HEK293T (cell line): Measurements from ENCODE around the gene ELP5.
A peak's percentile ranks its signal among the peaks of the same experiment; 100 is the strongest.

ENCODE experiments used
- CTCF ChIA-PET: fragments of 350-600 bp; formaldehyde crosslinking; extraction: SDS; loops from one replicate; lab custom pipeline; 2021; ENCODE audit warnings: antibody characterized with exemption, inconsistent platforms; lab: Yijun Ruan, JAX
- POLR2A ChIA-PET: fragments of 350-600 bp; formaldehyde crosslinking; extraction: SDS; loops from one replicate; lab custom pipeline; 2020; ENCODE audit warnings: antibody characterized with exemption, inconsistent platforms; lab: Yijun Ruan, JAX
- DNase-seq: peaks from one replicate; pipeline ENCODE4 v3.0.0; 2012; ENCODE audit warnings: mixed read lengths; ENCODE audit errors: extremely low spot score
- ARNT ChIP-seq: fragments of 450-650 bp; IDR thresholded peaks from 2 replicates; pipeline ENCODE4 v1.6.1; 2017; ENCODE audit warnings: mild to moderate bottlenecking
- BHLHE40 ChIP-seq: fragments of 450-650 bp; IDR thresholded peaks from 2 replicates; pipeline ENCODE4 v1.6.1; 2016; ENCODE audit warnings: mild to moderate bottlenecking, moderate library complexity, borderline replicate concordance
- CTBP1 ChIP-seq: fragments of 450-650 bp; IDR thresholded peaks from 2 replicates; pipeline ENCODE4 v1.6.1; 2016; ENCODE audit warnings: borderline replicate concordance
- ELF4 ChIP-seq: fragments of 450-650 bp; IDR thresholded peaks from 2 replicates; pipeline ENCODE4 v1.6.1; 2017; ENCODE audit warnings: antibody characterized with exemption
- FOXK2 ChIP-seq: fragments of 450-650 bp; IDR thresholded peaks from 2 replicates; pipeline ENCODE4 v1.6.1; 2016; ENCODE audit warnings: mild to moderate bottlenecking
- HDGF ChIP-seq: fragments of 450-650 bp; IDR thresholded peaks from 2 replicates; pipeline ENCODE4 v1.6.1; 2017; ENCODE audit warnings: antibody characterized with exemption, borderline replicate concordance
- L3MBTL2 ChIP-seq: fragments of 450-650 bp; conservative IDR thresholded peaks from 2 replicates; pipeline ENCODE4 v1.6.1; 2016; ENCODE audit warnings: mild to moderate bottlenecking
- LEF1 ChIP-seq: fragments of 450-650 bp; IDR thresholded peaks from 2 replicates; pipeline ENCODE4 v1.6.1; 2017; ENCODE audit warnings: mild to moderate bottlenecking, borderline replicate concordance
- NFRKB ChIP-seq: fragments of 450-650 bp; IDR thresholded peaks from 2 replicates; pipeline ENCODE4 v1.6.1; 2016; ENCODE audit warnings: mild to moderate bottlenecking, moderate library complexity
- SP1 ChIP-seq: fragments of 450-650 bp; IDR thresholded peaks from 2 replicates; pipeline ENCODE4 v1.6.1; 2017
- SUZ12 ChIP-seq: fragments of 450-650 bp; IDR thresholded peaks from 2 replicates; pipeline ENCODE4 v1.6.1; 2016; ENCODE audit warnings: mild to moderate bottlenecking
- TF ChIP-seq, protein P1 (sequence below): fragments of 450-650 bp; IDR thresholded peaks from 2 replicates; pipeline ENCODE4 v1.6.1; 2016

The ELP5 gene, protein sequence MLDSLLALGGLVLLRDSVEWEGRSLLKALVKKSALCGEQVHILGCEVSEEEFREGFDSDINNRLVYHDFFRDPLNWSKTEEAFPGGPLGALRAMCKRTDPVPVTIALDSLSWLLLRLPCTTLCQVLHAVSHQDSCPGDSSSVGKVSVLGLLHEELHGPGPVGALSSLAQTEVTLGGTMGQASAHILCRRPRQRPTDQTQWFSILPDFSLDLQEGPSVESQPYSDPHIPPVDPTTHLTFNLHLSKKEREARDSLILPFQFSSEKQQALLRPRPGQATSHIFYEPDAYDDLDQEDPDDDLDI

DNA sequence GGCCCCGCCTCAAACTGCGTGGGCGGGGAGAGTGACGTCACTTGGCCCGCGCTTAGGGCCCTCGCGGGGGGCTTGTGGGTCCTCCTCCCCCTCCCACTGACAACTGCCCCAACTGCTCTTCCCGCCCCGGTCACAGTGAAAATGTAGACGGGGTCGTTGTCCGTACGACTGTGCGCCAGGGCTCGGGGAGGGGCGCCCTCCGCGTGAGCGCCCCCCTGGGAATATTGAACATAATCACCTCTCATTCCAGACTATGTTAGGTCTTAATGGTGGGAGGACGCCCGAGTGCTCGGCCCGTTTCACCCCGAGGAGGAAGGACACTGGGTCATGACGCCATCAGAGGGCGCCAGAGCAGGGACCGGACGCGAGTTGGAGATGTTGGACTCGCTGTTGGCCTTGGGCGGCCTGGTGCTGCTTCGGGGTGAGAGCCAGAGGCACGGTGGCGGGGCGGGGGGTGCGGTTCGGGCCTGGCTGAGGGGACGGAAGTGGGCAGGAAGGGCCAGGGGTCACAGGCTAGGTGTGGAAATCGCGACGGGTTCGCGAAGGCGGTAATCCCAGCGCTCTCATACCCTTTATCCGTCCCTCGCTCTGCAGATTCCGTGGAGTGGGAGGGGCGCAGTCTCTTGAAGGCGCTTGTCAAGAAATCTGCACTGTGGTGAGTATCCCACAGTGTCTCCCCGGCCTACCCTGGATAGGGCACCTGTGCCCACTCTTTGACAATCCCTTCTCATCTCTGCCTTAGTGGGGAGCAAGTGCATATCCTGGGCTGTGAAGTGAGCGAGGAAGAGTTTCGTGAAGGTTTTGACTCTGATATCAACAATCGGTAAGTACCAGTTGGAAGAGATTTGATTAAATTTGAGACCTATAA is at the start of gene ELP5:
ELP5 (plus strand) TSS at position 40 of the 868 bp plus-strand sequence; CDS start at position 376, 336 bp downstream.
- ChIA-PET POLR2A (interaction anchor here (1.0 to 4.3 kb wide), 3 partner anchors 12 to 38 kb away, joined by 3 to 52 read pairs (median 3); partner anchors contain the start of genes GABARAP and PHF23), CTCF (no interaction called here)
- TF ChIP-seq L3MBTL2 (0 out of 2 replicates have a peak, but pooled peaks have one; percentile 20), LEF1 (no peak; the same call in 1 of the 2 replicates)
- peak; percentile 90 for DNase-seq

DNA sequence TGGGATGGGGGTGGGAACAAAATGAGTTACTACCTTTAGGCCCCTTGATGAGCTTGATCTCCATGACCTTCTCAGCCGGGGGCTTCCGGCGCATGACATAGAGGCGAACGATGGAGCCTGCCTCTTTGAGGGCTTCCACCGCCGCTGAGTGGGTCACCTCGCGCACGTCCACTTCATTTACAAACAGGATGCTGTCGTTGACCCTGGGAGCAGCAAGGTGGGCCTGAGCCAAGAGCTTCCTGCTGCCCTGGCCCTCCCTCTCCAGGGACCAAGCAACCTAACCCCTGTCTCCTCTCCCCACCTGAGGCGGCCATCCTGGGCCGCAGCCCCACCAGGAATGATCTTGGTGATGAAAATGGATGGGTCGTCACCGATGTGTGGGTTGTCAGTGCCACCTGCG is 48.6 kb upstream of the ELP5 start:
- no peak for DNase-seq
- ChIA-PET CTCF (no interaction called here), POLR2A (no interaction called here)
- TF ChIP-seq, protein P1, sequence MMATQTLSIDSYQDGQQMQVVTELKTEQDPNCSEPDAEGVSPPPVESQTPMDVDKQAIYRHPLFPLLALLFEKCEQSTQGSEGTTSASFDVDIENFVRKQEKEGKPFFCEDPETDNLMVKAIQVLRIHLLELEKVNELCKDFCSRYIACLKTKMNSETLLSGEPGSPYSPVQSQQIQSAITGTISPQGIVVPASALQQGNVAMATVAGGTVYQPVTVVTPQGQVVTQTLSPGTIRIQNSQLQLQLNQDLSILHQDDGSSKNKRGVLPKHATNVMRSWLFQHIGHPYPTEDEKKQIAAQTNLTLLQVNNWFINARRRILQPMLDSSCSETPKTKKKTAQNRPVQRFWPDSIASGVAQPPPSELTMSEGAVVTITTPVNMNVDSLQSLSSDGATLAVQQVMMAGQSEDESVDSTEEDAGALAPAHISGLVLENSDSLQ, result no peak
- TF ChIP-seq HDGF (no peak), SP1 (no peak), L3MBTL2 (no peak), ELF4 (no peak), FOXK2 (no peak)

DNA sequence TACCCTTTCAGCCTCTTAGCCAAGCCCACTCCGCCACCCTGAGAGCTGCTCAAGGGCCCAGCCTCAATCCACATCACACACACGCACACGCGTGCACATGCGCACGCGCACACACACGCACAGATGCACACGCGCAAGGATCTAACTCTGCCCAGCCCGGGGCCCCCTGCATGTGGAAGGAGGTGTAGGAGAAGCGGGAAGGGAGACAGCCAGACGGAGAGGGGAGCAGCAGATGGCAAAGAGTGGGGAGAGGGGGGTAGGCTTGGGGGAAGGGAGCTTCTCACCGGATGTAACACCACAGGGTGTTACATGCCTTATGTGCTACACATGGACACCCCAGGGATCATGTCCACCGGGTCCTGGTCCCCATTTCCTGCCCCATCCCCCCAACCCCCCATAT is 47.7 kb upstream of the ELP5 start:
- TF ChIP-seq, protein P1, result no peak
- no peak for TF ChIP-seq ARNT
- no peak for DNase-seq
- CTCF ChIA-PET, result interaction anchor here (0.7 kb wide), 1 partner anchor 10 kb away, joined by 4 read pairs; no protein-coding TSS in a partner anchor

DNA sequence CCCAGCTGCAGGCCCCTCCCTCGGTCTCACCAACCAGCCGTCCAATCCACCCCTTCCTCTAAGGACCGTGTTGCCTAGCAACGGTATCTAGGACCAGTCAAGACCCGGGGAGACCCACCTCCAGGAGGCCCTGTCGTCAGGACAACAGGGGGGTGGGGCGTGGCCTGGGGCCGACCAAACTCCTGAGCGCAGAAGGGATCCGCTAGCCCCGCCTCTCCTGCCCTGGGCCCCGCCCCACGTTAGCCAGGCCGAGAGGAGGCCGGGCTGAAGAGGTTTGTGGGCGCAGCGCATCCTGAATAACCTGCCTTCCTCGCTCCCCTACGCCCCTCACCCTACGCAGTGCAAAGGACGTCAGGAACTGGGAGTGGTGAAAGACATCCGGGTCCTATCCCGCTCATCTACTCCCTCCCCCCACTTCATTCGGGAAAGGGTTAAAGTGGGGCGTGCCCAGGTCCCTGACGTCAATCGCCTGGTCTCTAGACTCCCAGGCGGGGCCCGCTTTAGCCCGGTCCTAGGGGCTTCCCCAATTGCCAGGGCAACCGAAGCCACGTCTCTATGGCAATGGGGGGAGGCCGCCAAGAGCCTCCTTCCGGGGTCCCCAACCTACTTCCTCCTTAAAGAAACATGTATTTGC is 47.1 kb upstream of the ELP5 start:
- DNase-seq, result peak; percentile 74
- ChIA-PET POLR2A (no interaction called here), CTCF (interaction anchor here (0.7 kb wide), 1 partner anchor 9 kb away, joined by 4 read pairs; no protein-coding TSS in a partner anchor)
- TF ChIP-seq NFRKB (no peak), L3MBTL2 (no peak), SP1 (no peak), ARNT (no peak), SUZ12 (no peak), HDGF (no peak)
- TF ChIP-seq, protein P1, result no peak

More for the DNA sequence above, 47.7 kb upstream of the ELP5 start:
- POLR2A ChIA-PET, result no interaction called here

DNA sequence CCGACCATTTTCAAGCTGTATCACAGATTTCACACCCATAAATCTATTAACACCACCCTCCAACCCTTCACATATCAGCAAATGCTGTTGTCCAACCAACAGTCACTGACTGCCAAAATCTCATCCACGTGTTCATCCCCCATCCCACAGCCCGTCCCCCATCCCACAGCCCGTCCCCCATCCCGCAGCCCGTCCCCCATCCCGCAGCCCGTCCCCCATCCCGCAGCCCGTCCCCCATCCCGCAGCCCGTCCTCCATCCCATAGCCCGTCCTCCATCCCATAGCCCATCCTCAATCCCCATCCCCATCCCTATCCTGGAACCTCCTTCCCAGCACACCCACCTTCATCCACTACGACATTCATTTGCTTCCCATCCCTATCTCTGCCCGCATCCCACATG is 46.5 kb upstream of the ELP5 start:
- POLR2A ChIA-PET, result no interaction called here
- CTCF ChIA-PET, result no interaction called here
- TF ChIP-seq SP1 (no peak), NFRKB (no peak), CTBP1 (no peak), ARNT (no peak)
- DNase-seq, result no peak

DNA sequence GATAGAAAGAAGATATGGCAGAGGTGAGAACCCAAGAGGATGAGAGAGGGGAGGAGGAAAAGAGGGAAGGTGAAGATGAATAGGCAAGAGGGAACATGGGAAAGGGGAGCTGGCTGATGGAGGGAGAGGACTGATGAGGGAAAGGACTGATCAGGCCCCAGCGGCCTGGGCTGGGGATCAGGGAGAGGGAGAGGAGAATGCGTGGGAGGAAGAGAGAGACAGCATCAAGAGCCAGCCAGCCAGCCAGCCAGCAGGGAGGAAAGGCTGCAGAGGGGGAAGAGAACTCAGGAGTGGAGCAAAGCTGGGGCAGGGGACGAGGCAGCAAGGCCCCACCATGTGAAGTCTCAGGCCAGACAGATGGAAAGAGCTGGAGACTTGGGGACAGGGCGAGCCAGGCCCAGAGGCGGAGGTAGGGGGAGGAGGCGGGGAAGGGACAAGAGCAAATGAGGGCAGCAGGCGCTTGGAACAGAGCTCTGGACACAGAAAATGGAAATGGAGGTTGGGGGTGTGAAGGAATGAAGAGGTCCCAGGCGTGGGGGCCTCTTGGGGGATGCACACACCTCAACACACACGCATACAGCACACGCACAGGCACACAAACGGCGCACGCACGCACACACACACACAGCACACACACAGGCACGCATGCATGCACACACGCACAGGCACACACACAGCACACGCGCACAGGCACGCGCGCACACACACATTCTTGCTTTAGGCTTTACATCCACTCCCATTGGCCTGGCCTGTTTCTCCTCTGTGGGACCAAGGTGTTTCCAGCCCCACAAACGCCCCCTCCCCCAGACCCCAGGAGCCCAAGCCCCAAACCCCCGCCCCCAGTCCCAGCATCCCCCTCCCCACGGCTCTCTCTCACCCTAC is 44.7 kb upstream of the ELP5 start:
- no peak for TF ChIP-seq BHLHE40
- TF ChIP-seq CTBP1, result no peak
- TF ChIP-seq HDGF, result no peak
- DNase-seq, result no peak
- POLR2A ChIA-PET, result no interaction called here
- CTCF ChIA-PET, result no interaction called here
